ENCODE measurements around the gene KDM4B.

The KDM4B gene

DNA sequence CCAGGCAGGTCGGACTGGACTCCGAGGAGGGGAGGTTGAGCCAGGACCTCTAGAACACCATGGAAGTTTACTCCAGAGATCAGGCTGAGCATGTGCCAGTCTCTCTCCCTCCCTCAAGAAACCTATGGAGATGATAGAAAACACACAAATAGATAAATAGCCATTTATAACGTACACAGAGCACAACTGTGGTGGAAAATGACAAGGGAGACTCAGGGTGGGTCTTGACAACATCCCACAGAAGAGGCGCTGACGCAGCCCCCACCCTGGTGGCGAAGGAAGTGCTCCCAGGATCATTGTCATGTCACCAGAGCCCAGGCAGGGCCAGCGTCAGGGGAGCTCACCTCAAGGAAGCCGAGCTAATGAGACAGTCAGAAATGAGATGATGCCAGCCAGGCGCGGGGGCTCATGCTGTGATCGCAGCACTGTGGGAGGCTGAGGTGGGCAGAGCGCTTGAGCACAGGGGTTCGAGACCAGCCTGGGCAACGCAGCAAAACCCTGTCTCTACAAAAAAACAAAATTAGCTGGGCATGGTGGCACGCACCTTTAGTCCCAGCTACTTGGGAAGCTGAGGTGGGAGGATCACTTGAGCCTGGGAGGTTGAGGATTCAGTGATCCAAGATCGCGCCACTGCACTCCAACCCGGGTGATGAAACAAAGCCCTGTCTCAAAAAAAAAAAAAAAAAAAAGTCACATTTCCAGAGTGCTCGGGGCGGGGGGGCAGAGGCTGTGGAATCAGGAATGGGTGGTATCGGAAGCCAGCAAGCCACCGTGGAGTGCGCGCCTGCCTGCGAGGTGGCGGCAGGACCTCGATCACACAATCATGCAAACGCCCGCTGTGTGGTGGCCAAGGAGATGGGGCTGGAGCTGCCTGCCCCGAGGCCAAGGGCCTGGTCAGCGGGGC, 178.4 kb downstream of the KDM4B start:
- TF ChIP-seq, protein P1, sequence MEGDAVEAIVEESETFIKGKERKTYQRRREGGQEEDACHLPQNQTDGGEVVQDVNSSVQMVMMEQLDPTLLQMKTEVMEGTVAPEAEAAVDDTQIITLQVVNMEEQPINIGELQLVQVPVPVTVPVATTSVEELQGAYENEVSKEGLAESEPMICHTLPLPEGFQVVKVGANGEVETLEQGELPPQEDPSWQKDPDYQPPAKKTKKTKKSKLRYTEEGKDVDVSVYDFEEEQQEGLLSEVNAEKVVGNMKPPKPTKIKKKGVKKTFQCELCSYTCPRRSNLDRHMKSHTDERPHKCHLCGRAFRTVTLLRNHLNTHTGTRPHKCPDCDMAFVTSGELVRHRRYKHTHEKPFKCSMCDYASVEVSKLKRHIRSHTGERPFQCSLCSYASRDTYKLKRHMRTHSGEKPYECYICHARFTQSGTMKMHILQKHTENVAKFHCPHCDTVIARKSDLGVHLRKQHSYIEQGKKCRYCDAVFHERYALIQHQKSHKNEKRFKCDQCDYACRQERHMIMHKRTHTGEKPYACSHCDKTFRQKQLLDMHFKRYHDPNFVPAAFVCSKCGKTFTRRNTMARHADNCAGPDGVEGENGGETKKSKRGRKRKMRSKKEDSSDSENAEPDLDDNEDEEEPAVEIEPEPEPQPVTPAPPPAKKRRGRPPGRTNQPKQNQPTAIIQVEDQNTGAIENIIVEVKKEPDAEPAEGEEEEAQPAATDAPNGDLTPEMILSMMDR (IDR thresholded peaks at IDR 0.05; ENCODE audit: low read length, missing control alignments) = no peak
- no peak overlapping the region for H3K4me3 ChIP-seq (replicated peaks; ENCODE audit: low read depth, low read length)
- DNase-seq (ENCODE audit: low read depth) = no peak

DNA sequence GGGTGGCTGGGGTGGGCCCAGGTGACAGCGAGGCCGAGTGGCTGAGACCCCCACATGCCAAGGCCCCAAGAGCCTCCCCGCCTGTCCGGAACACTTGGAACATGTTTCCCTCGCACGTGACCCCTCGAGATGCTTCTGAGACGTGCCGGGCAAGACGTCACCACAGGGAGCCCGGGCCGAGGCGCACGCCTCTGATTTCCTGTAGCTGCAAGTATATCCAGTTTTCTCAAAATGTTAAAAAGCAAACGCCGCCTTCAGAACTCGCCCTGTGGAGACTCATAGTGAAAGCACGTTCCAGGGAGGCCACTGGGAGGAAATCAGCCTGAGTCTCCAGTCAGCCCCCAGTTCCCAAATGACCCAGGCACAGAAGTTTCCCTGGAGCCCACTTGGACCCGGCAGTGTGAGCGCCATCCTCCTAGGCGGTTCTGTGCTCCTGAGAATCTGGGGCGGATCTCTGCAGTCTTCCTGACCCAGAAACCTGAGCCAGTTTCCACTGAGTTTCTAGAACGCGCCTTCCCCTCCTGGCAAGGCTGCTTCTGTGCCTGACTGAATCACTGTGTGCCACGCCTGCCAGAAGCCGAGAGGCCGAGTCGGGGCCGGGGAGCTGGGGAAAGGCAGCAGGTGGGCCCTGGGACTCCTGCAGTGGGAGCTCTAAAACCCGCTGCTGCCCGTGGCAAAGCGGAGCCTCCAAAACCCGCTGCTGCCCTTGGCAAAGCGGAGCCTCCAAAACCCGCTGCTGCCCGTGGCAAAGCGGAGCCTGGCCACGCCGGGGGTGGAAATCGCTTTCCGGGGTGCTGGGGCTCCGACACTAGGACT, 179.3 kb downstream of the KDM4B start:
- DNase-seq (ENCODE audit: low read depth) = no peak
- TF ChIP-seq, protein P1 (IDR thresholded peaks at IDR 0.05; ENCODE audit: low read length, missing control alignments) = no peak

DNA sequence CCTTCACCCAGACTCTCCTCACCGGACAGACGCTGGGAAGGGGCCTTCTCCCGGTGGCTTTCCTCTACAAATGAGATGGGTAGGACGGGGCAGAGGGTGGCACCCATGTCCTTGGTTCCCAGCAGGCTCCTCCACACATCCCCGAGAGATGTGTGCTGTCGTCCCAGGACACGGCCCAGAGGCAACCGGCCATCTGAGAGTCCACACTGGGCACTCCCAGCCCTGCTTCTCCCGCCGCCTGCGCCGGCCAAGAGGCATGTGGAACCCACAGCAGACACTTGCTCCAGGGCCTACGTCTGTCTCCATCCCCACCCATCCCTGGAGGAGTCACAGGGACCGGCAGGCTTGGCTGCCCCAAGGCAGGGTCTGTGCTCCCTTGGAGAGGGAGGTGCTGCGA, 179.9 kb downstream of the KDM4B start:
- DNase-seq (ENCODE audit: low read depth) = no peak
- no peak overlapping the region for H3K4me3 ChIP-seq (replicated peaks; ENCODE audit: low read depth, low read length)
- TF ChIP-seq, protein P1 (IDR thresholded peaks at IDR 0.05; ENCODE audit: low read length, missing control alignments) = no peak

More for the DNA sequence above, 179.3 kb downstream of the KDM4B start:
- no peak overlapping the region for H3K4me3 ChIP-seq (replicated peaks; ENCODE audit: low read depth, low read length)

DNA sequence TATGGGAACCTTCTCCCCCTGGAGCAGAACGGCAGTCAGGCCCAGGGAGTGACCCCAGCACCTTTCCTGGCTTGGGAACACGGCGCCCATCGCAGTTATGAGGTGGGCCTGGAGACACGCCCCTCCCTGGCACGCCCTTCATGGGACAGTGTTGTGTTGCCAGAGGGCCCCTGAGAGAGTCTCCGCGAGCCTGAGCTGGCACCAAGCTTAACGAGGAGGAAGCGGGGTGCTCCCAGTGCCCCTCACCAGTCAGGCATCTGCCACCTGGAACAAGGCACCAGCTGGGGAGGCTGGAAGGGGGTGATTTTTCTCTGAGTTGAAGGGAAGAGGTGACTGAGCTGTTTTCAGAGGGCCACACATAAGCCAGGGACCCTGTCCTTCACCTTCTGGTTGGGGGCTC, 180.6 kb downstream of the KDM4B start:
- TF ChIP-seq, protein P1 (IDR thresholded peaks at IDR 0.05; ENCODE audit: low read length, missing control alignments) = no peak
- DNase-seq (ENCODE audit: low read depth) = no peak
- no peak overlapping the region for H3K4me3 ChIP-seq (replicated peaks; ENCODE audit: low read depth, low read length)

DNA sequence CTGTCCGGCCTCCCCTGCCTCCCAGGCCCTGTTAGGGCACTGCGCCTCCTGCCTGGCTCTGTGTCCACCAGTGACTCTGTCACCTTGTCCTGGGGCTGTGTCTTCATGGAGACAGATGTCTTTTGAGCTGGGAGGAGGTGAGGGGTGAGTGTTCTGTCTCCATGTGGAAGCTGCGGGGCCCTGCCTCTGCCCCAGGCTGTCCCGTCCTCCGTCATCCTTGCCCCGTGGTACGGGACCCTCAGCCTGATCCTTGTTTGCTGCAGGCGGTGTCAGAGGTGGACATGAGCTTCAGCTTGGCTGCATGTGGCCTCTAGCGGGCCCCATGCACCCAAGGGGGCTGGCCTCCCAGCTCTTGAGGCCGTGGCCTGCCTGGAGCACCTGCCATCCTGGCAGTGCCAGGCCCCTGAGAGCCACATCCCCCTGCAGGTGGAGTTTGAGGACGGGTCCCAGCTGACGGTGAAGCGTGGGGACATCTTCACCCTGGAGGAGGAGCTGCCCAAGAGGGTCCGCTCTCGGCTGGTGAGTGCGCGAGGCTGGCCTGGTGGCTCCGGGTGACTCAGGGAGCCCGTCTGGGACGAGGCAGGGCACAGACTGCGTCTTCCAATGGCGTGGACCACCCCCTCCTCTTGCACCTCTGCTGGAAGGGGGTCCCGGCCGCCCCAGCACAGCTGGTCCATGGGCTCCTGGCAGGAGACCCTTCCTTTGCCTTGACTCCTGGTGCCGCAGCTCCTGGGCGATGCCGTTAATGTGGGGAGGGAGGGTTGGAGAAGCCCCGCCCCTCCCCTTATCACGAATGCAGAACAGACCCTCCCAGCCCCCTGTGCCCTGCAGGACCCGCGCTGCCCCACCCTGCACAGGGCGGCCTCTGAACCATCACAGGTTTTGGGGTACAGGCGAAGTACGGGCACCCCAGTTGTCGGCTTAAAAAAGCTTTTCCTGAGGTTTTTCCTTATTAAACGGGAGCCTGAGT, 181.3 kb downstream of the KDM4B start:
- TF ChIP-seq, protein P1 (IDR thresholded peaks at IDR 0.05; ENCODE audit: low read length, missing control alignments) = no peak
- no peak for DNase-seq (ENCODE audit: low read depth)
- no peak overlapping the region for H3K4me3 ChIP-seq (replicated peaks; ENCODE audit: low read depth, low read length)

Data from fibroblast of pulmonary artery (primary cell).